GM18870 (cell line): ENCODE measurements around the gene ECD.

Experiments used
- ATAC-seq: cut with Tn5 transposase; IDR thresholded peaks from one replicate; pipeline ENCODE4 v1.9.1; 2021; ENCODE audit warnings: moderate library complexity; ENCODE audit not compliant: unreplicated experiment

The ECD gene

DNA sequence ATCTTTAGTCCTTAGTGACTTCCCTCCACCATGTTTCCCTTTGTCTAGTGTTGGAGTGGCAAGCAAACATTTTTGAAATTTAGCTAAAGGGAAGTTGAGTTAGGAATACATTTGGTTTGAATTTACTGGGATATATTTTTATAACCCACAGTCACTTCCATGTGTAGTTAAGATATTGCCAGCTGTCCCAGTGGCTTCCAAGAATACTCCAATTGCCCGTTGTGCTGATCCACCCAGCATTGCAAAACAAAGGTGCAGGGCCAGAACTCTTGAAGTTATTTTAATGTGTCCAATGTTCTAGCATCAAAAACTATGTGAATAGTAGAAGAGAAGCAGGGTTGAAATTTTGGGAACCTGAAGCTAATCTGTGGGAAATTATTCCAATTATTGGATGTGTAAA, 68.7 kb downstream of the ECD start:
- no peak for ATAC-seq

DNA sequence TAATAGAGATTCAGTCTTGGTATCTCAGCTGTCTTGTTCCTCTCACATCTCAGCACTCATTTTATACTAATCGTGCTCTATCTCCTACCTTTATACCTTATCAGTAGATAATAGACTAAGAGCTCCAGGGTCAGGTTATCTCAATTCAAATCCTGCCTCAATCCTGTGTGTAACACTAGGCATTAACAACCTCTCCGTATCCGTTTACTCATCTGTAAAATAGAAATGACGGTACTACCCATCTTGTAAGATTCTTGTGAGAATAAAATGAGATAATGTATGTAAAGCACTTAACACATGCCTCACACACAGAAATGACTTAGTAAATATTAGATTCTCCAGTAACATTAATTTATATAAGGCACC, 70.5 kb downstream of the ECD start:
- peak; percentile 5 for ATAC-seq

DNA sequence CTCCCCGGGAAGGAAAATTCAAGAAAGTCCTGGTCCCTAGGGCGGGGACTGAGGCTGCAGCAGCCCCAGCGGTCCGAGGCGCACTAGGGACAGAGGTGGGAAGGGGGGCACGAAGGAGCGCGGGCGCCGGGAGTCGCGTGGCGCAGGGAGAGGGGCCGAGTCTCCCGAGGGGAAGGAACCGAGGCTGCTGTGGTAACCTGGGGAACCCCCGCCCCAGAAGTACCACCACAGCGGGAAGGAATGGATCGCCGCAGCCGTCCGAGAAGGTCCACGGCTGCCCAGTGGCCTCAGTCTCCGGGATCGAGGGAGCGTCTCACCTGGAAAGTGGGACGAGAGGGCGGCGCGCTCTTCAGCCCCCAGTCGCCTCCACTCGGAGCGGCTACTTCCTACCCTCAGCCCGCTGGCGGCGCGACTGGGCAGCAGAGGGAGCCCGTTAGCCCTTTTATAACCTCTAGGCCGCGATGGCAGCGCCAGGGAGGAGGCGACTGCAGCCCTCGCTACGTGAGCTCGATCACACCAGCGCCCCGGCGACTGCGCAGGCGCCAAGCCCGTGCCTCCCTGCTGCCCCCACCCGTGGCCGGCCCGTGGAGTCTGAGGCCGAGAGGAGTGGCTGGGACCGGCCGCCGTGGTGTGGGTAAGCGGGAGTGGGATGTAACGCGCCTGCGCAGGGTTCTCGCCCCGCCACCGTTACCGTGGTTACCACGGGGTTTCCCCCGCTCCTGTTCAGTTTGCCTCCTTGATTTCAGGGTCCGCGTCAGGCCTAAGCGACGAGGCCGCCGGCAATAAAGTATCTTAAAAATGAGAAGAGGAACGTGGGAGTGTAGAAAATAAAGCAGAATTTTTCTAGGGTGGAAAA, 71.1 kb downstream of the ECD start, which contains the start of gene P4HA1:
Gene P4HA1 (minus strand): TSS at position 418 of the 856 bp plus-strand sequence. CDS start 21,983 bp downstream, outside the sequence.
- ATAC-seq, result peak; percentile 64

DNA sequence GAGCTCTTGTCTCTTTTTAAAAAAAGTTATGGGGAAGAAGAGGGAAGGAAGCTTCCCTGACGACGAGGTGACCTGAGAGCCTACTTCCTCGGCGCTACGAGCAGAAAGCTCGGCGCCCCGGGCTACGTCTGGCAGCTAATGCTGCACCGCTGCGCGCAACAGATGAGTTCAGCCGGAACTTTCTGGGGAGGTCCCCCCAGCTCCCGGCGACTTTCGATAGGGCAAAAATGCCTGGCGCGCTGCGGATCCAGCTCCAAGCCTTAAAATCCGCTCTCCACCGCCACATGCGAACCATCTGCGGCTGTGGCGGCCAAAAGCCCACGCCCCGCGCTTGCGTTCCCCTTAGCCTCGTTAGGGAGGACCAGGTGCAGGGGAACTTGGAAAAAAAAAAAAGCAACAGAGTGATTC, 71.8 kb downstream of the ECD start:
- ATAC-seq, result peak; percentile 25

DNA sequence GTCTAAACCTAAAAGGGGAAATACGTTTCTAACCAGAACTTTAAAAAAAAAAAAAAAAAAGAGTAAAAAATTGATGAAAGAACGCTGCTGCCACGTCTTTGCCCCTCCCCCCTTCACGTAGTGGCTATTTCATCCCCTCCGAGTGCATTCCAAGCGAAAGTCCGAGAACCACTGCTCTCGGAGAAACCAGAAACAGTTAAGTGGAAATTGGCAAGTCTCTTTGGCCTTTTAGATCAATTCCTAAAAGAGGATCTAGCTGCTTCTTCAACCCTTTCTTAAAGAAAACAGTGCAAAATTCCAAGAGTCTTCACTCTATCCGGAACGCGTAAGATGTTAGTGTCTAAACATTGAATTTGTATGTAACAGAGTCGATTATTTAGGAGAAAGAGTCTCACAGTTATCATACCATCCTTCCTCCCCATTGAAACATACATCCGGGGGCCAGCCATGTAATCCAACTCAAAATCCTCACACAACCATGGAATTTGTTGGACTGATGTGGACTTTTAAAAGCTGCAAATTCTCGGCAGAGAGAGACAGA, 72.3 kb downstream of the ECD start:
- no peak for ATAC-seq

DNA sequence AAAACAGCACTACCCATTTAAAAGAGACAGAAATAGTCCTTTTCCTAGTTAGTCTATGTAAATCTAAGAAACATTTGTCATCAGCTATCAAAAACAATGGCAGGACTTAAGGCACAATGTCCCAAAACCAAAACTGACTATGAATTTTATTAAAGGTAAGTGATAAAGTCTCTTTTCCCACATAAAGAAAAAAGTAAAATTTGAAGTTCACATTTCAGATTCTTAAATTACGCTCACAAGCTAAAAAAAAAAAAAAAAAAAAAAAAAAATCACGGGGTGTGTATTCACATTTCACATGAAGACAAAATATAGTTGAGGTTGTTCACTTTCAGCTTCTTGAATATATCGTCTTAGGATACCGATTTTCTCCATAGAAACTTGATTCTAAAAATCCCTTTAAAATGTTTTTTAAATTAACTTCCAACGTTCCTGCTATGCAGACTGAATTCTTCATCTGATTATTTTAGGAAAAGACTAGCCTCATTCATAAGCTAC, 72.8 kb downstream of the ECD start:
- no peak for ATAC-seq

DNA sequence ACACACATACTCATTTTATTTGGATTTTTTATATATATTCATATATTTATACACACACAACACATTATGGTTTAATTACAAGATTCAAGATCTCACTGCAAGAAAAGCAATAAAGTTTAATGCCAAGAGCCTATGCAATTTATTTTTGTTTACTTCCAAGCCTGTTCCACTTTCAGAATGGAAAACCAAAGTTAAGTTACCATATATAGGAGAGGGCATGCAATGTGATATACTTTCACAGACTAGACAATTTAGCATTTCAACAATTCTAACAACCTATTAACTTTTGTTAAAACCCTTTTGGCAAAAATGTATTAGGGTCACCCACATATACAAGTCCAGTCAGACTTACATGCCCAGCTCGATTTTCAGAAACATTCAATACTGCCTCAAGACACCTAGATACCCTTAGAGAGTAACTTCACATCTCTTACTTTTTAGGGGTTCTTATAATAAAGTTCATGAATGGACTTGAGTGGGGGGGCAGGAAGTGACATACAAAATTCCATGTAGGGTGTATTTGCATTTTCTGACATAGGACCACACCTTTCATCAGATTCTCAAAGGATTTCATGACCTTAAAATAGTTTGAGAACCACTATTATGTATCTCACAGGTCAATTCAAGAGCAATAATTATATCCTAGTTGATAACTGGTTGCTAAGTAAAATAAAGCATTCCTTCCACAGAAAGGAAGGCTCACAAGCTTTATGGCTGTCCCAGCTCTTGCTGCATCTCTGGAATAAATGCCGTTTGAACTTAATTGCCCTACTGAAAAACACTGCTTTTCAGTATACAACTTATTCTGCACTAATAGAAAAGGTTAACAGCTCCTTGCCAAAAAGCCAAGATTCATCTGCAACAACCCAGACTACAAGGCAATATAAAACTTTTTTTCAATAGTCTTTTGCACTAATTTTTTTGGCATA, 73.6 kb downstream of the ECD start:
- no peak for ATAC-seq

DNA sequence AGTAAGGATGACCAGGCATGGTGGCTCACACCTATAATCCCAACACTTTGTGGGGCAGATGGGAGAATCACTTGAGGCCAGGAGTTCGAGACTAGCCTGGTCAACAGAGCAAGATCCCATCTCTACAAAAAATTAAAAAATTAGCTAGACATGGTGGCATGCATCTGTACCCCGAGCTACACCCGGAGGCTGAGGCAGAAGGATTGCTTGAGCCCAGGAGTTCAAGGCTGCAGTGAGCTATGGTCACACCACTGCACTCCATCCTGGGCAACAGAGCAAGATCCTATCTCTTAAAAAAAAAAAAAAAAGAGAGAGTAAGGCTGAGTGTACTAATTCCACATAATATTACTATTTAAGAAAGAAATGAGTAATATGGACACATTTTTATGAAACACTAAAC, 75.0 kb downstream of the ECD start:
- ATAC-seq, result no peak

DNA sequence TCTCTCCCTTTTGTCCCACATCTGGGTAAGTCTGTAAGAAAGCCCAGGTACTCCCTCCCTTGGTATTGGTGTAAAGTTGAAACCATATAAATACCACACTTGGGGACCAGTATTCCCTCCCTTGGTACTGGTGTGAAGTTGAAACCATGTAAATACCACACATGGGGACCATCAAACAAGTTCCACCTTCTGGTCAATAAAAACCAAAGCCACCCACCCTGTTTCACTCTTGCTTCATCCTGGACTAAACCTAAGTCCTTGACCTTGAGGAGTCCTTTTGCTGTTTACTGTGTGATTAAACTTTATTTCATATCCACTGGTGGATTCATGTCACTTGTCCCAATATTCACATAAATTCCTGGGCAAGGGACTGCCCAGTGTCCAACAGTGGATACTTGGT, 79.5 kb downstream of the ECD start:
- no peak for ATAC-seq

DNA sequence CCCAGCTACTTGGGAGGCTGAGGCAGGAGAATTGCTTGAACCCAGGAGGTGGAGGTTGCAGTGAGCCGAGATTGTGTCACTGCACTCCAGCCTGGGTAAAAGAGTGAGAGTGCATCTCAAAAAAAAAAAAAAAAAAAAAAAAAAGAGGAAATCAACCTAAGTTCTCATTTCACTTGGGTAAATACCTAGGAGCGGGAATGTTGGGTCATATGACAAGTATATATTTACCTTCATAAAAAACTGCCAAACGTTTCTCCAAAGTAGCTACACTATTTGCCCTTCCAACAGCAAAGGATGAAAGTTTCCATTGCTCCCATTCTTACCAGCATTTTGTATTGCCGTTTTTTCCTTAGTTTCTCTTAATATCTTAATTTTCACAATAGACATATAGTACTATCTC, 81.0 kb downstream of the ECD start:
- ATAC-seq, result no peak

DNA sequence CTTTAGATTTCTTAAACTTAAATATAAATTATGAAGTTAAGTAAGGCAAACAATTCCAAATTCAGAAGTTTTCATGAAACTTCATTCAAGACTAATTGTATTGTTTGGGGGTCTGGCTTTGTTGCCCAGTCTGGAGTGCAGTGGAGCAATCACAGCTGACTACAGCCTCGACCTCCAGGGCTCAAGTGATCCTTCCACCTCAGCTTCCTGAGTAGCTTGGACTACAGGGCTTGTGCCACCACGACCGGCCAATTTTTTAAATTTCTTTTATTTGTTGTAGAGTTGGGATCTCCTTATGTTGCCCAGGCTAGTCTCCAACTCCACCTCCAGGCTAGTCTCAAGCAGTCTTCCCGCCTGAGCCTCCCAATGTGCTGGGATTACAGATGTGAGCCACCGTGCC, 83.6 kb downstream of the ECD start:
- no peak for ATAC-seq
